Liver (tissue), 9 donors: Measurements from ENCODE around the gene CCNYL1. TPM values are rescaled to one million over a fixed set of nuclear protein-coding genes. Genes with fewer than 3 reads are reported as not detected.

Experiments used
- DNase-seq: peaks from one replicate; pipeline ENCODE4 v3.0.0-alpha.2; 2017; ENCODE audit warnings: low spot score
- H3K27ac ChIP-seq, 2 donors: one replicate each; pipeline ENCODE4 v1.7.0; 2013; ENCODE audit warnings: inconsistent platforms in 2 of 2, low read length in 2 of 2, control low read depth in 1 of 2, low read depth in 1 of 2, mild to moderate bottlenecking in 1 of 2
- H3K27me3 ChIP-seq, 4 donors: one replicate each; pipeline versions ENCODE4 v1.6.1 to v1.7.0; 2013; ENCODE audit warnings: low read length in 3 of 4, inconsistent platforms in 1 of 4, mild to moderate bottlenecking in 1 of 4, moderate library complexity in 1 of 4; ENCODE audit not compliant: control insufficient read depth in 4 of 4, insufficient read depth in 4 of 4
- H3K36me3 ChIP-seq, 4 donors: one replicate each; pipeline versions ENCODE4 v1.6.1 to v1.7.0; 2013; ENCODE audit warnings: low read length in 3 of 4, mild to moderate bottlenecking in 3 of 4, low read depth in 1 of 4, moderate library complexity in 1 of 4; ENCODE audit not compliant: control insufficient read depth in 4 of 4, insufficient read depth in 3 of 4
- H3K4me1 ChIP-seq, 4 donors: one replicate each; pipeline versions ENCODE4 v1.6.1 to v1.7.0; 2013; ENCODE audit warnings: low read length in 3 of 4, mild to moderate bottlenecking in 3 of 4, moderate library complexity in 1 of 4; ENCODE audit not compliant: control insufficient read depth in 4 of 4, insufficient read depth in 4 of 4
- H3K4me3 ChIP-seq, 3 donors: one replicate each; pipeline versions ENCODE4 v1.6.1 to v1.7.0; 2013; ENCODE audit warnings: low read length in 3 of 3, control low read depth in 1 of 3, low read depth in 1 of 3, mild to moderate bottlenecking in 1 of 3
- H3K9ac ChIP-seq, 2 donors: one replicate each; pipeline ENCODE4 v1.7.0; 2013; ENCODE audit warnings: low read length in 2 of 2, mild to moderate bottlenecking in 2 of 2, moderate library complexity in 2 of 2, control low read depth in 1 of 2, low read depth in 1 of 2
- H3K9me3 ChIP-seq, 4 donors: one replicate each; pipeline versions ENCODE4 v1.6.1 to v1.7.0; 2013; ENCODE audit warnings: low read length in 3 of 4; ENCODE audit not compliant: control insufficient read depth in 4 of 4
- EGR1 ChIP-seq, 2 donors: IDR thresholded peaks; 2 replicates each; pipeline ENCODE4 v1.6.1; 2016 to 2018; ENCODE audit warnings: antibody characterized with exemption in 2 of 2, low read depth in 2 of 2
- FOXA1 ChIP-seq: IDR thresholded peaks from 2 replicates; pipeline ENCODE4 v1.6.1; 2016; ENCODE audit warnings: antibody characterized with exemption
- FOXA2 ChIP-seq: IDR thresholded peaks from 2 replicates; pipeline ENCODE4 v1.6.1; 2016; ENCODE audit warnings: antibody characterized with exemption
- GABPA ChIP-seq, 2 donors: IDR thresholded peaks in 1 of 2; conservative IDR thresholded peaks in 1 of 2; 2 replicates each; pipeline ENCODE4 v1.6.1; 2016; ENCODE audit warnings: antibody characterized with exemption in 2 of 2, mild to moderate bottlenecking in 1 of 2, moderate library complexity in 1 of 2
- HNF4A ChIP-seq, 2 donors: conservative IDR thresholded peaks; 2 replicates each; pipeline ENCODE4 v1.6.1; 2016; ENCODE audit warnings: antibody characterized with exemption in 2 of 2, mild to moderate bottlenecking in 2 of 2
- HNF4G ChIP-seq: IDR thresholded peaks from 2 replicates; pipeline ENCODE4 v1.6.1; 2016; ENCODE audit warnings: antibody characterized with exemption
- JUND ChIP-seq, 2 donors: IDR thresholded peaks; 2 replicates each; pipeline ENCODE4 v1.6.1; 2016; ENCODE audit warnings: antibody characterized with exemption in 2 of 2
- NR2F2 ChIP-seq: IDR thresholded peaks from 2 replicates; pipeline ENCODE4 v1.6.1; 2016; ENCODE audit warnings: antibody characterized with exemption
- RAD21 ChIP-seq, 2 donors: IDR thresholded peaks; 2 replicates each; pipeline ENCODE4 v1.6.1; 2016; ENCODE audit warnings: antibody characterized with exemption in 2 of 2, mild to moderate bottlenecking in 2 of 2
- RXRA ChIP-seq, 2 donors: IDR thresholded peaks; 2 replicates each; pipeline ENCODE4 v1.6.1; 2017 to 2018; ENCODE audit warnings: antibody characterized with exemption in 2 of 2, mild to moderate bottlenecking in 1 of 2
- SP1 ChIP-seq: IDR thresholded peaks from 2 replicates; pipeline ENCODE4 v1.6.1; 2018; ENCODE audit warnings: antibody characterized with exemption, mild to moderate bottlenecking
- TAF1 ChIP-seq: conservative IDR thresholded peaks from 2 replicates; pipeline ENCODE4 v1.6.1; 2016; ENCODE audit warnings: antibody characterized with exemption, mild to moderate bottlenecking
- YY1 ChIP-seq: IDR thresholded peaks from 2 replicates; pipeline ENCODE4 v1.6.1; 2016; ENCODE audit warnings: antibody characterized with exemption, mild to moderate bottlenecking
- WGBS: extraction: QIAGEN DNeasy Blood & Tissue Kit; methylation state at CpG from one replicate; pipeline ENCODE4 v1.1.7; 2013; 5-methylcytosine and 5-hydroxymethylcytosine counted together
- polyA plus RNA-seq, 2 donors: library from polyadenylated mRNA; stranded (reverse) in 1 of 2; unstranded in 1 of 2; fragments of 200-250 nt in 1 of 2; fragments of >200 nt in 1 of 2; fragmentation: Nextera tagmentation in 1 of 2; extraction: Ambion mirVana in 1 of 2; gene quantifications; one replicate each; pipeline versions ENCODE4 v1.2.1 to v1.2.3, GENCODE V29; 2013 to 2015
- total RNA-seq, 2 donors: library from RNA; depleted of rRNA; stranded (reverse); fragments of >200 nt; gene quantifications; one replicate each; pipeline ENCODE4 v1.2.3, GENCODE V29; 2014
- TF ChIP-seq, protein P1 (sequence below): IDR thresholded peaks from 2 replicates; pipeline ENCODE4 v1.6.1; 2016; ENCODE audit warnings: antibody characterized with exemption
- TF ChIP-seq, protein P2 (sequence below): IDR thresholded peaks from 2 replicates; pipeline ENCODE4 v1.6.1; 2016; ENCODE audit warnings: antibody characterized with exemption
- TF ChIP-seq, protein P3 (sequence below): IDR thresholded peaks from 2 replicates; pipeline ENCODE4 v1.6.1; 2016; ENCODE audit warnings: antibody characterized with exemption, mild to moderate bottlenecking
- TF ChIP-seq, protein P4 (sequence below): IDR thresholded peaks from 2 replicates; pipeline ENCODE4 v1.6.1; 2016; ENCODE audit warnings: antibody characterized with exemption
- TF ChIP-seq, protein P5 (sequence below): fragments of 150-350 bp; IDR thresholded peaks from 2 replicates; pipeline ENCODE4 v1.5.1; 2017; ENCODE audit warnings: improper control_type of control experiment, low read depth, low read length; ENCODE audit not compliant: missing input control
- donor health status: healthy.
- donor health status: healthy.
- donor health status: healthy.
- donor health status: healthy.
- donor health status: healthy.

The CCNYL1 gene
- total and polyA plus RNA-seq, 4 donors: 5.8 to 9.3 (median 8.2) TPM

DNA sequence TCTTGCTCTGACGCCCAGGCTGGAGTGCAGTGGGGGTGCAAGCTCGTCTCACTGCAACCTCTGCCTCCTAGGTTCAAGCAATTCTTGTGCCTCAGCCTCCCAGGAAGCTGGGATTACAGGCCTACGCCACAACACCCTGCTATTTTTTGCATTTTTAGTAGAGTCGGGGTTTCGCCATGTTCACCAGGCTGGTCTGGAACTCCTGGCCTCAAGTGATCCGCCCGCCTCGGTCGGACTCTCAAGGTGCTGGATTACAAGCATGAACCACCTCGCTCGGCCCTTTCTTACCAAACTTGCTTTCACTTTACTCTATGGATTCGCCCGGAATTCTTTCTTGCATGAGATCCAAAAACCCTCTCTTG, 61.4 kb downstream of the CCNYL1 start:
- DNase-seq: no peak
- Histone ChIP-seq H3K9me3 (no peaks in the 10 kb centered on the region), H3K9ac (no peak overlapping the region), H3K36me3 (no peaks in the 10 kb centered on the region), H3K4me3 (no peak overlapping the region), H3K27ac (no peak overlapping the region), H3K4me1 (peaks cover 2 to 46% (median 31%) of the 10 kb centered on the region in 4 donors), H3K27me3 (no peaks in the 10 kb centered on the region)
- TF ChIP-seq JUND (IDR thresholded peaks at IDR 0.05) (no peak), EGR1 (IDR thresholded peaks at IDR 0.05; ENCODE audit: low read depth in 2 of 2) (no peak), YY1 (no peak), SP1 (no peak), FOXA2 (no peak), FOXA1 (no peak), HNF4G (no peak), RAD21 (IDR thresholded peaks at IDR 0.05) (no peak), RXRA (IDR thresholded peaks at IDR 0.05) (no peak), HNF4A (conservative IDR thresholded peaks at IDR 0.05) (no peak), GABPA (IDR thresholded peaks at IDR 0.05 in 1 of 2, conservative IDR thresholded peaks at IDR 0.05 in 1 of 2) (no peak), NR2F2 (no peak), TAF1 (no peak)
- TF ChIP-seq, protein P1, sequence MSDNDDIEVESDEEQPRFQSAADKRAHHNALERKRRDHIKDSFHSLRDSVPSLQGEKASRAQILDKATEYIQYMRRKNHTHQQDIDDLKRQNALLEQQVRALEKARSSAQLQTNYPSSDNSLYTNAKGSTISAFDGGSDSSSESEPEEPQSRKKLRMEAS: no peak
- TF ChIP-seq, protein P2, sequence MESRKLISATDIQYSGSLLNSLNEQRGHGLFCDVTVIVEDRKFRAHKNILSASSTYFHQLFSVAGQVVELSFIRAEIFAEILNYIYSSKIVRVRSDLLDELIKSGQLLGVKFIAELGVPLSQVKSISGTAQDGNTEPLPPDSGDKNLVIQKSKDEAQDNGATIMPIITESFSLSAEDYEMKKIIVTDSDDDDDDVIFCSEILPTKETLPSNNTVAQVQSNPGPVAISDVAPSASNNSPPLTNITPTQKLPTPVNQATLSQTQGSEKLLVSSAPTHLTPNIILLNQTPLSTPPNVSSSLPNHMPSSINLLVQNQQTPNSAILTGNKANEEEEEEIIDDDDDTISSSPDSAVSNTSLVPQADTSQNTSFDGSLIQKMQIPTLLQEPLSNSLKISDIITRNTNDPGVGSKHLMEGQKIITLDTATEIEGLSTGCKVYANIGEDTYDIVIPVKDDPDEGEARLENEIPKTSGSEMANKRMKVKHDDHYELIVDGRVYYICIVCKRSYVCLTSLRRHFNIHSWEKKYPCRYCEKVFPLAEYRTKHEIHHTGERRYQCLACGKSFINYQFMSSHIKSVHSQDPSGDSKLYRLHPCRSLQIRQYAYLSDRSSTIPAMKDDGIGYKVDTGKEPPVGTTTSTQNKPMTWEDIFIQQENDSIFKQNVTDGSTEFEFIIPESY: no peak
- TF ChIP-seq, protein P3, sequence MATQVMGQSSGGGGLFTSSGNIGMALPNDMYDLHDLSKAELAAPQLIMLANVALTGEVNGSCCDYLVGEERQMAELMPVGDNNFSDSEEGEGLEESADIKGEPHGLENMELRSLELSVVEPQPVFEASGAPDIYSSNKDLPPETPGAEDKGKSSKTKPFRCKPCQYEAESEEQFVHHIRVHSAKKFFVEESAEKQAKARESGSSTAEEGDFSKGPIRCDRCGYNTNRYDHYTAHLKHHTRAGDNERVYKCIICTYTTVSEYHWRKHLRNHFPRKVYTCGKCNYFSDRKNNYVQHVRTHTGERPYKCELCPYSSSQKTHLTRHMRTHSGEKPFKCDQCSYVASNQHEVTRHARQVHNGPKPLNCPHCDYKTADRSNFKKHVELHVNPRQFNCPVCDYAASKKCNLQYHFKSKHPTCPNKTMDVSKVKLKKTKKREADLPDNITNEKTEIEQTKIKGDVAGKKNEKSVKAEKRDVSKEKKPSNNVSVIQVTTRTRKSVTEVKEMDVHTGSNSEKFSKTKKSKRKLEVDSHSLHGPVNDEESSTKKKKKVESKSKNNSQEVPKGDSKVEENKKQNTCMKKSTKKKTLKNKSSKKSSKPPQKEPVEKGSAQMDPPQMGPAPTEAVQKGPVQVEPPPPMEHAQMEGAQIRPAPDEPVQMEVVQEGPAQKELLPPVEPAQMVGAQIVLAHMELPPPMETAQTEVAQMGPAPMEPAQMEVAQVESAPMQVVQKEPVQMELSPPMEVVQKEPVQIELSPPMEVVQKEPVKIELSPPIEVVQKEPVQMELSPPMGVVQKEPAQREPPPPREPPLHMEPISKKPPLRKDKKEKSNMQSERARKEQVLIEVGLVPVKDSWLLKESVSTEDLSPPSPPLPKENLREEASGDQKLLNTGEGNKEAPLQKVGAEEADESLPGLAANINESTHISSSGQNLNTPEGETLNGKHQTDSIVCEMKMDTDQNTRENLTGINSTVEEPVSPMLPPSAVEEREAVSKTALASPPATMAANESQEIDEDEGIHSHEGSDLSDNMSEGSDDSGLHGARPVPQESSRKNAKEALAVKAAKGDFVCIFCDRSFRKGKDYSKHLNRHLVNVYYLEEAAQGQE: no peak
- TF ChIP-seq, protein P4, sequence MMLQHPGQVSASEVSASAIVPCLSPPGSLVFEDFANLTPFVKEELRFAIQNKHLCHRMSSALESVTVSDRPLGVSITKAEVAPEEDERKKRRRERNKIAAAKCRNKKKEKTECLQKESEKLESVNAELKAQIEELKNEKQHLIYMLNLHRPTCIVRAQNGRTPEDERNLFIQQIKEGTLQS: no peak
- TF ChIP-seq, protein P5, sequence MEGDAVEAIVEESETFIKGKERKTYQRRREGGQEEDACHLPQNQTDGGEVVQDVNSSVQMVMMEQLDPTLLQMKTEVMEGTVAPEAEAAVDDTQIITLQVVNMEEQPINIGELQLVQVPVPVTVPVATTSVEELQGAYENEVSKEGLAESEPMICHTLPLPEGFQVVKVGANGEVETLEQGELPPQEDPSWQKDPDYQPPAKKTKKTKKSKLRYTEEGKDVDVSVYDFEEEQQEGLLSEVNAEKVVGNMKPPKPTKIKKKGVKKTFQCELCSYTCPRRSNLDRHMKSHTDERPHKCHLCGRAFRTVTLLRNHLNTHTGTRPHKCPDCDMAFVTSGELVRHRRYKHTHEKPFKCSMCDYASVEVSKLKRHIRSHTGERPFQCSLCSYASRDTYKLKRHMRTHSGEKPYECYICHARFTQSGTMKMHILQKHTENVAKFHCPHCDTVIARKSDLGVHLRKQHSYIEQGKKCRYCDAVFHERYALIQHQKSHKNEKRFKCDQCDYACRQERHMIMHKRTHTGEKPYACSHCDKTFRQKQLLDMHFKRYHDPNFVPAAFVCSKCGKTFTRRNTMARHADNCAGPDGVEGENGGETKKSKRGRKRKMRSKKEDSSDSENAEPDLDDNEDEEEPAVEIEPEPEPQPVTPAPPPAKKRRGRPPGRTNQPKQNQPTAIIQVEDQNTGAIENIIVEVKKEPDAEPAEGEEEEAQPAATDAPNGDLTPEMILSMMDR: no peak
- 95% methylated on average over 13 of the region's 13 CpGs for WGBS
